ENCODE data around the gene SCNN1G. TPM values are rescaled to one million over a fixed set of nuclear protein-coding genes. Genes with fewer than 3 reads are reported as not detected.

The SCNN1G gene
- total and polyA plus RNA-seq, 2 experiments from 2014 or later: not detected

DNA sequence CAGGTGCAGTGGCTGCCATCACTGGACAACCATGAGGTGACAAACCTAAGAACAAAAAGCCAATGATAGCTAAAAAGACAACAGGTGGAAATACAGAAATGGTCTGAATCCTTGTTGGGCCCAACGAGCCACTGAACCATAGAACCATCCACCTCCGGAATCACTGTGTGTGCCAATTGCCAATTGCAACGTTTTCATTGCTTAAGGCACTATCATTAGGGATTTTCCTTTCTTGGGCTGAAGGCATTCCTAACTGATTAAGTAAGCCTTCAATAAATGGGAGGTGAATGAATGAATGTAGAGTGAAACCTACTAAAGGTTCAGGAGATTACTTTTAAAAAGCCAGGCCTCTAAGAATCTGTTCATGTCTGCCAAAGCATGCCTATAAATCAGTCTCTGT lies 36.9 kb upstream of the SCNN1G start:
- Histone ChIP-seq H3K4me3 (no peak overlapping the region), H3K27ac (0 out of 2 replicates have a peak overlapping the region, but pooled peaks have one; percentile 7), H4K20me1 (ENCODE audit: insufficient read depth) (0 out of 2 replicates have a peak, but pooled peaks cover 3% of the 10 kb centered on the region), H3K27me3 (replicated peaks; ENCODE audit: insufficient read depth) (no peaks in the 10 kb centered on the region), H3K4me2 (ENCODE audit: unreplicated experiment) (peak overlapping the region; percentile 21), H3K9me2 (ENCODE audit: insufficient read depth) (no peaks in the 10 kb centered on the region), H3K79me2 (ENCODE audit: insufficient read depth) (peaks cover 78% of the 10 kb centered on the region), H3K9ac (no peak overlapping the region), H3K9me3 (ENCODE audit: low read depth) (no peaks in the 10 kb centered on the region), H3K4me1 (ENCODE audit: insufficient read depth) (peaks cover 18% of the 10 kb centered on the region), H3K36me3 (ENCODE audit: low read depth) (no peaks in the 10 kb centered on the region), H2AFZ (no peak overlapping the region), H3F3A (ENCODE audit: insufficient read depth) (0 out of 2 replicates have a peak, but pooled peaks cover 5% of the 10 kb centered on the region)
- in situ Hi-C loops (cut with MboI): no loop called here
- TF ChIP-seq EZH2 (IDR thresholded peaks at IDR 0.05; ENCODE audit: insufficient read depth, poor library complexity, severe bottlenecking): no peak
- TF ChIP-seq EZH2phosphoT487 (IDR thresholded peaks at IDR 0.05; ENCODE audit: insufficient read depth, low read depth): no peak
- peak; percentile 76 for DNase-seq
- WGBS, 2 experiments (ENCODE audit: low coverage in 1 of 2, low lambda C conversion rate in 2 of 2, missing lambda C conversion rate in 2 of 2): 16 to 24% methylated on average over 3 of the region's 3 CpGs

DNA sequence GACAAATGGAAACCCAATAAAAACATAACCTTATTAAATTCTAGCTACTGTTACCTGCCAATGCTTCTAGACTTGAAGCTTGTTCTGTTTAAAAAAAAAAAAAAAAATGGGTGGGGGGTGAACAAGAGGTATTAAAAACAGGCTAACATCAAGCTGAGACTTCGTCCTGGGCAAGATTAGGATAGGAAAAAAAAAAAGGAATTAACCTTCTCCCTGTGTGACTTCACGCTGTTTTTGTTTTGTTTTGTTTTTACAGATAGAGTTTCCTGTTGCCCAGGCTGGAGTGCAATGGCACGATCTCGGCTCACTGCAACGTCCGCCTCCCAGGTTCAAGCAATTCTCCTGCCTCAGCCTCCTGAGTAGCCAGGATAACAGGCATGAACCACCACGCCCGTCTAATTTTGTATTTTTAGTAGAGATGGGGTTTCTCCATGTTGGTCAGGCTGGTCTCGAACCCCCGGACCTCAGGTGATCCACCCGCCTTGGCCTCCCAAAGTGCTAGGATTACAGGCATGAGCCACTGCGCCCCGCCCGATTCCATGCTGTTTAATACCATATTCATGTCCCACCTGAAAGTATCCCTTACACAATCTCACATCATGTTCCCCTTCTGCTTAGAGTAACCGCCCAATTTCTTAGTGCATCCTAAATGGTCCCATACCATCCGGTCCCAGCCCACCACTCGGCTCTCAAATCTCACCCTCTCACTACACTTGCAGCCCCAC lies 35.5 kb upstream of the SCNN1G start:
- WGBS, 2 experiments (ENCODE audit: low coverage in 1 of 2, low lambda C conversion rate in 2 of 2, missing lambda C conversion rate in 2 of 2): 94 to 95% methylated on average over 17 of the region's 17 CpGs
- Histone ChIP-seq H3K9me2 (ENCODE audit: insufficient read depth) (no peaks in the 10 kb centered on the region), H3K27me3 (replicated peaks; ENCODE audit: insufficient read depth) (no peaks in the 10 kb centered on the region), H3K36me3 (ENCODE audit: low read depth) (no peaks in the 10 kb centered on the region), H4K20me1 (ENCODE audit: insufficient read depth) (0 out of 2 replicates have a peak, but pooled peaks cover 3% of the 10 kb centered on the region), H3K27ac (no peak overlapping the region), H3F3A (ENCODE audit: insufficient read depth) (0 out of 2 replicates have a peak, but pooled peaks cover 5% of the 10 kb centered on the region), H3K4me3 (no peak overlapping the region), H3K79me2 (ENCODE audit: insufficient read depth) (peaks cover 63% of the 10 kb centered on the region), H3K9me3 (ENCODE audit: low read depth) (no peaks in the 10 kb centered on the region), H2AFZ (no peak overlapping the region), H3K4me2 (ENCODE audit: unreplicated experiment) (no peak overlapping the region), H3K4me1 (ENCODE audit: insufficient read depth) (peaks cover 18% of the 10 kb centered on the region), H3K9ac (no peak overlapping the region)
- in situ Hi-C loops (cut with MboI): no loop called here
- no peak for TF ChIP-seq EZH2phosphoT487 (IDR thresholded peaks at IDR 0.05; ENCODE audit: insufficient read depth, low read depth)
- no peak for DNase-seq

DNA sequence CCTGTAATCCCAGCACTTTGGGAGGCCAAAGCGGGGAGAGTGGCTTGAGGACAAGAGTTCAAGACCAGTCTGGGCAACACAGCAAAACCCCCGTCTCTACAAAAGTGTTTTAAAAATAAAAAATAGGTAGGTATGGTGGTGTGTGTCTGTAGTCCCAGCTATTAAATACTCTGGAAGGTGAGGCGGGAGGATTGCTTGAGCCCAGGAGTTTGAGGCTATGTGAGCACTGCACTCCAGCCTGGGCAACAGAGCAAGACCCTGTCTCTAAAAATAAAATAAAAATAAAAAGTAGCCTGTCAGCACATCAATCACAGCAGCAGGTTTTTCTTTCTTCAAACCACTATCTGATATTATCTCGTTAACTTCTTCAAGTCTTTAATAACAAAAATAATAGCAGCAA lies 34.9 kb upstream of the SCNN1G start:
- H3F3A ChIP-seq (ENCODE audit: insufficient read depth): 0 out of 2 replicates have a peak, but pooled peaks cover 5% of the 10 kb centered on the region
- 84 to 86% methylated on average over 4 of the region's 4 CpGs for WGBS, 2 experiments (ENCODE audit: low coverage in 1 of 2, low lambda C conversion rate in 2 of 2, missing lambda C conversion rate in 2 of 2)
- no peaks in the 10 kb centered on the region for H3K27me3 ChIP-seq (replicated peaks; ENCODE audit: insufficient read depth)
- H3K27ac ChIP-seq: no peak overlapping the region
- TF ChIP-seq EZH2 (IDR thresholded peaks at IDR 0.05; ENCODE audit: insufficient read depth, poor library complexity, severe bottlenecking) (no peak), EZH2phosphoT487 (IDR thresholded peaks at IDR 0.05; ENCODE audit: insufficient read depth, low read depth) (no peak)
- in situ Hi-C loops (cut with MboI): no loop called here
- H3K36me3 ChIP-seq (ENCODE audit: low read depth): no peaks in the 10 kb centered on the region
- no peaks in the 10 kb centered on the region for H3K9me2 ChIP-seq (ENCODE audit: insufficient read depth)
- peaks cover 57% of the 10 kb centered on the region for H3K79me2 ChIP-seq (ENCODE audit: insufficient read depth)
- DNase-seq: no peak
- peak overlapping the region; percentile 94 for H3K4me2 ChIP-seq (ENCODE audit: unreplicated experiment)
- H2AFZ ChIP-seq: no peak overlapping the region
- peaks cover 18% of the 10 kb centered on the region for H3K4me1 ChIP-seq (ENCODE audit: insufficient read depth)
- H3K4me3 ChIP-seq: peak overlapping the region; percentile 84
- H3K9ac ChIP-seq: no peak overlapping the region
- H3K9me3 ChIP-seq (ENCODE audit: low read depth): no peaks in the 10 kb centered on the region
- 0 out of 2 replicates have a peak, but pooled peaks cover 3% of the 10 kb centered on the region for H4K20me1 ChIP-seq (ENCODE audit: insufficient read depth)

DNA sequence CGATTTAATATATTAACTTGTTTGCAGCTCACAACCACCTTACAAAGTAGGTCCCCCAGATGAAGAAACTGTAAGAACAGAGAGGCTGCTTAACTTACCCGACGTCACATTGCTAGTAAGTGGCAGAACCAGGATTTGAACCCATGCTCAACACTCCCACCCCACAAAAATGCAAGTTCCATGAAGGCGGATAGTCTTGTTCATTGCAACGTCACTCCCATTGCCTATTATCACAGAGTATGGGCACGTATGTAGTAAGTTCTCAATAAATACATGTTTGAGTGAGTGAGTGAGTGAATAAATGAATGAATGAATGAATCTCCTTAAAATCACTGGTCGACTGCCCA lies 34.4 kb upstream of the SCNN1G start:
- Histone ChIP-seq H3K4me2 (ENCODE audit: unreplicated experiment) (peak overlapping the region; percentile 94), H3K9me3 (ENCODE audit: low read depth) (no peaks in the 10 kb centered on the region), H3K4me3 (peak overlapping the region; percentile 84), H3F3A (ENCODE audit: insufficient read depth) (0 out of 2 replicates have a peak, but pooled peaks cover 5% of the 10 kb centered on the region), H3K27me3 (replicated peaks; ENCODE audit: insufficient read depth) (no peaks in the 10 kb centered on the region), H3K9ac (peak overlapping the region; percentile 78), H3K79me2 (ENCODE audit: insufficient read depth) (peaks cover 52% of the 10 kb centered on the region), H3K36me3 (ENCODE audit: low read depth) (no peaks in the 10 kb centered on the region), H3K27ac (no peak overlapping the region), H3K9me2 (ENCODE audit: insufficient read depth) (no peaks in the 10 kb centered on the region), H4K20me1 (ENCODE audit: insufficient read depth) (0 out of 2 replicates have a peak, but pooled peaks cover 3% of the 10 kb centered on the region), H3K4me1 (ENCODE audit: insufficient read depth) (peaks cover 18% of the 10 kb centered on the region), H2AFZ (peak overlapping the region; percentile 81)
- peak; percentile 17 for DNase-seq
- in situ Hi-C loops (cut with MboI): no loop called here
- no peak for TF ChIP-seq EZH2phosphoT487 (IDR thresholded peaks at IDR 0.05; ENCODE audit: insufficient read depth, low read depth)
- WGBS, 2 experiments (ENCODE audit: low coverage in 1 of 2, low lambda C conversion rate in 2 of 2, missing lambda C conversion rate in 2 of 2): 28 to 30% methylated on average over 7 of the region's 7 CpGs

All from GM23248 (cell line).